GM12873 (cell line): Measurements from ENCODE around the gene PIP4K2B.

Source experiments
- TF ChIP-seq, protein P1 (sequence below): IDR thresholded peaks from 2 replicates; pipeline ENCODE4 v1.5.1; 2012; ENCODE audit warnings: low read depth, mild to moderate bottlenecking, moderate library complexity, low read length, control low read depth; ENCODE audit not compliant: insufficient read depth; ENCODE audit errors: missing control alignments

Gene PIP4K2B

DNA sequence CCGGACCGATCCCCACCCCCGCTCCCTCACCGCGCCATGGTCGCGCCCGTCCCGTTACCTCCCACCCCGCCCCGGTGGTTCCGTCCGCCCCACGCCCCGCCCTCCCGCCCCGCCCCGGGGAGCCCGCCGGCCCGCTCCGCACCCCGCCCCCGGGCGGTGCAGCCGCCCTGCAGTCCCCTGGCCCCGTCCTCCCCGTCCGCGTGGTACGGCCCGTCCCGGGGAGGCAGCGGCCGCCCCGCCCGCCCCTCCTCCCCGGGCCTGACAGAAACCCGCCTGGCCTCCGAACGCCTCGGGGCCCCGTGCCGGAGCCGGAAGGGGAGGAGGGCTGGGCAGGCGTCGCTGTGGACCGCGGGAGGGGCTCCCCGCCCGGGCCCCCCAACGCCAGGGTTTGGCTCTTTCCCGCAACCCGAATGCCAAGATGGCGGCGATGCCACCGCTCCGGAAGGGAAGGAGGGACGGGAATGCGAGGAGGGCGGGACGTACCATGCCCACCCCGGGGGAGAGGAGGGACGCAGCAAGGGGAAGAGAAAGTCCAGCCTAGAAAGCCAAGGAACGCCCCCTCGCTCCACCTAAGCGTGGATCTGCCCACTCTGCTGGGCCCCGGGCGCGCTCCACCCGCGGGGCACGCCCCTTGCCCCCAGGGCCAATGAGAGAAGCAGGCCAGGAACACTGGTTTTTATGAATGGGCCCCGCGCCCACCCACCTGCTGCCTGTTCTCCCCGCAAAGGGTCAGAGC is at the start of gene PIP4K2B:
Gene PIP4K2B, minus strand, starts transcription at position 56 of the 736 bp plus-strand sequence. CDS start 132 bp downstream, outside the sequence.
- TF ChIP-seq, protein P1, sequence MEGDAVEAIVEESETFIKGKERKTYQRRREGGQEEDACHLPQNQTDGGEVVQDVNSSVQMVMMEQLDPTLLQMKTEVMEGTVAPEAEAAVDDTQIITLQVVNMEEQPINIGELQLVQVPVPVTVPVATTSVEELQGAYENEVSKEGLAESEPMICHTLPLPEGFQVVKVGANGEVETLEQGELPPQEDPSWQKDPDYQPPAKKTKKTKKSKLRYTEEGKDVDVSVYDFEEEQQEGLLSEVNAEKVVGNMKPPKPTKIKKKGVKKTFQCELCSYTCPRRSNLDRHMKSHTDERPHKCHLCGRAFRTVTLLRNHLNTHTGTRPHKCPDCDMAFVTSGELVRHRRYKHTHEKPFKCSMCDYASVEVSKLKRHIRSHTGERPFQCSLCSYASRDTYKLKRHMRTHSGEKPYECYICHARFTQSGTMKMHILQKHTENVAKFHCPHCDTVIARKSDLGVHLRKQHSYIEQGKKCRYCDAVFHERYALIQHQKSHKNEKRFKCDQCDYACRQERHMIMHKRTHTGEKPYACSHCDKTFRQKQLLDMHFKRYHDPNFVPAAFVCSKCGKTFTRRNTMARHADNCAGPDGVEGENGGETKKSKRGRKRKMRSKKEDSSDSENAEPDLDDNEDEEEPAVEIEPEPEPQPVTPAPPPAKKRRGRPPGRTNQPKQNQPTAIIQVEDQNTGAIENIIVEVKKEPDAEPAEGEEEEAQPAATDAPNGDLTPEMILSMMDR = no peak

DNA sequence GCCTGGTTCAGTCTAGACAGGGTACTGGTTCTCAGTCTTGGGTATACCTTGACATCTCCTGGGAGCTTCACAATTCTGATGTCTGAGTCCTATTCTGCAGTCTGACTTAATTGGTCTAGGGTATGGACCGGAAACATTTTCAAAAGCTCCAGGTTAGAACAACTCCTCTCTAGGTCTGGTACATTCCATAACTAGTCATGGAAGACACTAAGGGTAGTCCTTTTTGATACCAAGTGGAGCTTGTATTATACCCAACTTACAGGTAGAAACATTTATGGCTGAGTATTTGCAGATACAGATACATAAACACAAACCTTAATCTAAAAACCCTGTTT is 49.2 kb upstream of the PIP4K2B start:
- TF ChIP-seq, protein P1 = no peak

DNA sequence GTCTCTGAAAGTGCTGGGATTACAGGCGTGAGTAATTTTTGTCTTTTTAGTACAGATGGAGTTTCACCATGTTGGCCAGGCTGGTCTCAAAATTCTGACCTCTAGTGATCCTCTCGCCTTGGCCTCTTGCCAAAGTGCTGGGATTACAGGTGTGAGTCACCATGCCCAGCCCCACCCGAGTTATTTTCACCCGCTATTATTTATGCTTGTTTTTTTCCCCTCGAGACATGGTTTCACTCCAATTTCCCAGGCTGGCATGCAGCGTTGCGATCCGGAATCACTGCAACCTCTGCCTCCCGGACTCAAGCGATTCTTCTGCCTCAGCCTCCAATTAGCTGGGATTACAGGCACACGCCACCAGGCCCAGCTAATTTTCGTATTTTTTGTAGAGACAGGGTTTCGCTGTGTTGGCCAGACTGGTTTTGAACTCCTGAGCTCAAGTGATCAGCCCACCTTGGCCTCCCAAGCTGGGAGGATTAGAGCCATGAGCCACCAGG is 45.0 kb upstream of the PIP4K2B start:
- TF ChIP-seq, protein P1 = no peak

DNA sequence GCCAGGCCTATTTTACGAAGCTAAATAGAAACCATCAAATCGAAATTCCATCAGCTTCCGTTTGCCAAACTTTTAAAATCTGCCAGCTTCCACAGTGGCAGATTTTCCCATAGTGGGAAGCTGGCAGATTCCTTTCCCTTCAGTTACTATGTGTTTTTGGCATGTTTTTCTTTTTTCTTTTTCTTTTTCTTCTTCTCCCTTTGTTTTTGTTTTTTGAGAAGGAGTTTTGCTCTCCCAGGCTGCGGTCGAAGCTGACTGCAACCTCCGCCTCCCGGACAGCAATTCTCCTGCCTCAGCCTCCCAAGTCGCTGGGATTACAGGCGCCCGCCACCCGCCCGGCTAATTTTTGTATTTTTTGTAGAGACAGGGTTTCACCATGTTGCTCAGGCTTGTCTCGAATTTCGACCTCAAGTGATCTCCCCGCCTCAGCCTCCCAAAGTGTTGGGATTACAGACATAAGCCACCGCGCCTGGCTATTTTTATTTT is 26.4 kb upstream of the PIP4K2B start:
- TF ChIP-seq, protein P1 = no peak

DNA sequence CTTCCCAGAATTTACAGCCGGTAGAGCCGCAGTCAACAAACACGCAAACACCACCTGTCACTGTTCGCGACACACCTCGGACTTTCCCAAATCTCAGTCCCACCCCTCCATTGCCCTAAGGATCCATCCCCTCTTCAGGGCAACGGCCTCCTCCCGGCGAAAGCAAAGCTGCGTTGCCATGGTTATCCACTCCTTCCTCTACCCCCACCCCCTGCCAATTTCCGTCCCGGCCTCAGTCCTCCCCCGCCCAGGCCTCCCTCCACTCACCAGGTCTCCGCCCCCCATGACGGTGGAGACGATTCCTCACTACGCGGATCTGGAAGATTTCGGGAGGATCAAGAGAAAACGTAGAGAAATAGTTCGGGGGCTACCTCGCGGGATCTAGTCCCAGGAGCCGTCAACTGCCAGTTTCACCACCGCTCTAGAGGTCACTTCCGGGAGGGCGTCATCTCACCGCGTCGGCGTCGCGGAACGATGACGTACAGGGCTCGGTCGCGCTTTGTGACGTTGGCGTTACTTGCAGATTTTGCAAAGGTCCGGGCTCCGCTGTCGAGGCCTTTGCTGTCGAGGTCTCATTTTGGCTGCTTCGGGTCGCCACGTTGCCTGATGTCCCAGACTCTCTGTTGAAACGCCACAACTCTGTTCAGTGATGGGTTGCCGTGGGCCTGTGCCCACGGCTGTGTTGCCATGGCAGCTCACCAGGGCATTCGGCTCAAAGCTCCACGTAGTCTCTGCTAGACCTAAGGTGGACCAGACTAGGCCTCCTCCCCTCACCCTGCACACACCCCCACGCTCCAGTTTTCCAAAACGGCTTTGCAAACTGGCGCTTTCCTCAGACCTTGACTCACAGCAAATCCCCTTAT is 25.8 kb upstream of the PIP4K2B start, which contains the start of gene CWC25:
Gene CWC25, minus strand, starts transcription at position 423 of the 863 bp plus-strand sequence. Its CDS starts 138 bp downstream, at position 285.
- TF ChIP-seq, protein P1 = no peak

DNA sequence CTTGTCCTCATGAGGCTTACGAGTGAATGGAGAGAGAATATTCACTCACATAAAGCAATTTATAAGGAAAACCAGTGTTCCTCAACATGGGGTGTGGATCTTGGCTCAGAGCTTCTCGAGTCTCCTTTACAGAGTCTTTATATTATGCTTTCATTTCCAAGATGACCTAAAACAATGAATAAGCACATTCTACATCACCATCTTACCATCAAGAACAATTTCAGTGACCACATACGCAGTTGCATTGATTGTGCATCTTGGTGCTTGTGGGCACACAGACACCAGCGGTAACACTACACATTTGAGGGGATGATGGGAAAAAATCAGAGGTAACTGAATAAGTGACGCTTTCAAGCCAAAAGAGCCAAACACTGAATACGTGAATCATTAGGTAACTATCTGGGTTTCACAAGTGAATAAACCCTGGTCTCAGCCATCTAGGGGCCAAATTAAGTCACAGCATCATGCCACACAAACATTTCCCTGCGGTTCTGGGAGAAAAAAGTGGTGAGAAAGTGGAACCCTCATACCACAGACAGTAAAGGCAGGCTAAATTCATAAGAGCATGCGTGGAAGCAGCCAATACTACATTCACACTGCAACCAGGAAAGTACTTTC is 16.3 kb upstream of the PIP4K2B start:
- TF ChIP-seq, protein P1 = peak; percentile 29
